Right lung (tissue), 10 donors: Measurements from ENCODE around the gene CFAP52. TPM values are rescaled to one million over a fixed set of nuclear protein-coding genes. Genes with fewer than 3 reads are reported as not detected.
"Not testable (repeated sequence)": the region's sequence is repeated elsewhere in the genome, so short reads cannot be mapped to it uniquely, and the experiment has no call there.

Experiments
- DNase-seq, 2 donors: peaks; one replicate each; pipeline ENCODE4 v3.0.0-alpha.2; 2013
- long read RNA-seq, 8 donors: transcript quantifications; one replicate each; lab custom pipeline, GENCODE V29; 2026
- polyA plus RNA-seq, 5 donors: library from polyadenylated mRNA; unstranded; fragments of 120-200 nt; gene quantifications; one replicate each; pipeline versions ENCODE4 v1.2.1 to v1.2.3, GENCODE V29; 2013; ENCODE audit warnings: inconsistent platforms in 1 of 5, low replicate concordance in 1 of 5; ENCODE audit not compliant: insufficient read length in 5 of 5, insufficient read depth in 1 of 5

Gene CFAP52
- polyA plus RNA-seq, result 1 to 10 TPM; 2.7 to 9.9 (median 6.0) TPM
- long read RNA-seq, donor 1, partial matches to known transcripts, result 0 of 1 reads
- long read RNA-seq, donor 1, other reads (novel, unspliced or antisense), result 0 of 1 reads
- long read RNA-seq, donor 2, result 0 reads
- long read RNA-seq, donor 3, partial matches to known transcripts, result 0 of 1 reads
- long read RNA-seq, donor 3, other reads (novel, unspliced or antisense), result 0 of 1 reads
- long read RNA-seq, donor 4, partial matches to known transcripts, result 0 of 1 reads
- long read RNA-seq, donor 4, other reads (novel, unspliced or antisense), result 0 of 1 reads
- long read RNA-seq, donor 5, result 0 reads
- long read RNA-seq, donor 6, partial matches to known transcripts, result 0 of 1 reads
- long read RNA-seq, donor 6, other reads (novel, unspliced or antisense), result 0 of 1 reads
- long read RNA-seq, donor 7, partial matches to known transcripts, result 0 of 2 reads
- long read RNA-seq, donor 7, other reads (novel, unspliced or antisense), result 0 of 2 reads
- long read RNA-seq, donor 8, result 0 reads

GRCh38 chr17:9576521-9577372 is at the start of gene CFAP52:
CFAP52 (plus strand) TSS chr17:9576642; CDS start chr17:9576696, 54 bp downstream.
- DNase-seq, result peak; percentile 64 to 67

- DNase-seq, result no peak
Observed at GRCh38 chr17:9527788-9528187, 48.7 kb upstream of the CFAP52 start.

GRCh38 chr17:9529033-9529700 is 47.3 kb upstream of the CFAP52 start:
- DNase-seq, result no peak

GRCh38 chr17:9531034-9531433 is 45.4 kb upstream of the CFAP52 start:
- DNase-seq, result no peak

- DNase-seq, result no peak
Observed at GRCh38 chr17:9532715-9533114, 43.7 kb upstream of the CFAP52 start.

GRCh38 chr17:9533441-9533840 is 43.0 kb upstream of the CFAP52 start:
- DNase-seq, result no peak

- no peak for DNase-seq
Observed at GRCh38 chr17:9536061-9536460, 40.4 kb upstream of the CFAP52 start.

GRCh38 chr17:9537177-9537776 is 39.2 kb upstream of the CFAP52 start:
- DNase-seq, result no peak

GRCh38 chr17:9538626-9539025 is 37.8 kb upstream of the CFAP52 start:
- no peak for DNase-seq

- DNase-seq, result no peak
Observed at GRCh38 chr17:9541718-9542117, 34.7 kb upstream of the CFAP52 start.

GRCh38 chr17:9544221-9544620 is 32.2 kb upstream of the CFAP52 start:
- no peak for DNase-seq

- no peak for DNase-seq
Observed at GRCh38 chr17:9549215-9549614, 27.2 kb upstream of the CFAP52 start.

- DNase-seq, result no peak
Observed at GRCh38 chr17:9553181-9553580, 23.3 kb upstream of the CFAP52 start.

- DNase-seq, result no peak
Observed at GRCh38 chr17:9553596-9553995, 22.8 kb upstream of the CFAP52 start.

GRCh38 chr17:9554715-9555114 is 21.7 kb upstream of the CFAP52 start:
- not testable (repeated sequence) for DNase-seq

GRCh38 chr17:9557161-9557755 is 19.2 kb upstream of the CFAP52 start:
- DNase-seq, result no peak

- no peak for DNase-seq
Observed at GRCh38 chr17:9557857-9558256, 18.6 kb upstream of the CFAP52 start.

GRCh38 chr17:9564104-9564503 is 12.3 kb upstream of the CFAP52 start:
- DNase-seq, result no peak

GRCh38 chr17:9566067-9566466 is 10.4 kb upstream of the CFAP52 start:
- DNase-seq, result peak in 1 of 2 donors; percentile 24

- DNase-seq, result not testable (repeated sequence)
Observed at GRCh38 chr17:9566739-9567138, 9.7 kb upstream of the CFAP52 start.

GRCh38 chr17:9568004-9568403 is 8.4 kb upstream of the CFAP52 start:
- DNase-seq, result no peak
